Measurements from ENCODE around the gene VPS4A. TPM values are rescaled to one million over a fixed set of nuclear protein-coding genes. Genes with fewer than 3 reads are reported as not detected.

Gene VPS4A
- total and polyA plus RNA-seq, 11 donors: 24.8 to 47.0 (median 29.6) TPM

- Histone ChIP-seq H3K9me3 (no peaks in the 10 kb centered on the region), H3K4me1 (peaks cover 0 to 37% (median 18%) of the 10 kb centered on the region in 12 donors), H3K36me3 (peaks cover 0 to 76% (median 67%) of the 10 kb centered on the region in 9 donors), H3K4me3 (no peak overlapping the region), H3K27me3 (no peaks in the 10 kb centered on the region), H3K27ac (no peak overlapping the region)
- WGBS, 4 donors: 84 to 90% (median 85%) methylated on average over 29 to 30 of the region's 30 CpGs
- DNase-seq: no peak
- no peak for ATAC-seq
- intact Hi-C loops (cut with DNase I): no loop called here
- TF ChIP-seq POLR2A (IDR thresholded peaks at IDR 0.05) (no peak), CTCF (IDR thresholded peaks at IDR 0.05) (no peak)
Observed at GRCh38 chr16:69315486-69316311, 4.5 kb downstream of the VPS4A start.

DNA sequence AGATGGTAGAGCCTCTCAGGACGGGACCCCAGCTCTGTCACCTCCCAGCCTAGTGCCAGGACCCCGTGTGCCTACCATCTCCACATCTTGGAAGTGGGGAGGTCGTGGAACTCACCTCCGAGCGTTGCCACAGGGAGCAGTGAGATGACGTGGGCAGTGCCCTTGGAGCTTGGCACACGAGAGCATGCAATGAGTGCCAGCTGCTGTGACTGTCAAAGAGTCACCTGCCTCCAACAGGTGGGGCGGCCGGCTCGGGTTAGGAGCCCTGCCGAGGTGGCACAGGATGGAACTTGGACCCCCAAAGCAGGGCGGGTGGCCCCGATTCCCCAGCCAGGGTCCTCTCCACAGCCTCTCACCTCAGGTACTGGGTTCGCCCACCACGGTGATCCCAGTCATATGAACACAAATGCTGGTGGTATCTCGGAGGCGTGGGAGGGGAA lies 5.5 kb downstream of the VPS4A start:
- Histone ChIP-seq H3K27me3 (no peaks in the 10 kb centered on the region), H3K27ac (no peak overlapping the region), H3K36me3 (peaks cover 0 to 85% (median 76%) of the 10 kb centered on the region in 9 donors), H3K4me1 (peaks cover 0 to 35% (median 18%) of the 10 kb centered on the region in 12 donors), H3K4me3 (no peak overlapping the region), H3K9me3 (no peaks in the 10 kb centered on the region)
- no peak for DNase-seq
- 89 to 94% (median 94%) methylated on average over 13 to 17 of the region's 17 CpGs for WGBS, 4 donors
- intact Hi-C loops (cut with DNase I): no loop called here
- TF ChIP-seq POLR2A (IDR thresholded peaks at IDR 0.05): no peak
- no peak for TF ChIP-seq CTCF (IDR thresholded peaks at IDR 0.05)
- ATAC-seq: no peak

DNA sequence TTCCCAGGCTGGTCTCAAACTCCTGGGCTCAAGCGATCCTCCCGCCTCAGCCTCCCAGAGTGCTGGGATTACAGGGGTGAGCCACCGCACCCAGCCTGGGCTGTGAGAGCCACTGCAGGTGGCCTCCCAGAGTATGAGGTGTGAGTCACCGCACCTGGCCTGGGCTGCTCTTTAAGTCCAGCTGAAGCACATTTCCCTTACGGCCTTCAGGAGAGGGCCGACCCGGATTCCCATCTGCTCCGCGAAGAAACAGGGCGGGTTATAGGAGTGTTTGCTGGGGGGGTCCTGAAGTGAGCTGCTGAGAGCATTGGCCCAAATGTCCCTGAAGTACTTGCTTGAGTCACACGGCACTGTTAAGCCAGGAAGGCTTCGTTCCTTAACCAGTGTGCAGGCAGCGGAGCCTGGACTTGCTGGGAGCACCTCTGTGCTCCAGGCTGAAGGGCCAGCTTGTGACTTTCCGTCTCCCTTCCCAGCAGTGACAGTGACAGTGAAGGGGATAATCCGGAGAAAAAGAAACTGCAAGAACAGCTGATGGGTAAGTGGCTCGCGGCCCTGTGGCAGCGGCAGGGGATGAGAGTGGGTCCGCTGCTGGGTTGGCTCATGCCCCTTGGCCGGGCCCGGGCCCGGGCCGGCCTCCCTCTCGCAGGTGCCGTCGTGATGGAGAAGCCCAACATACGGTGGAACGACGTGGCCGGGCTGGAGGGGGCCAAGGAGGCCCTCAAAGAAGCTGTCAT lies 7.2 kb downstream of the VPS4A start:
- no peak overlapping the region for H3K27ac ChIP-seq
- no peaks in the 10 kb centered on the region for H3K9me3 ChIP-seq
- H3K27me3 ChIP-seq: no peaks in the 10 kb centered on the region
- DNase-seq (no peak), ATAC-seq (no peak)
- H3K4me3 ChIP-seq: no peak overlapping the region
- peaks cover 0 to 18% (median 2%) of the 10 kb centered on the region in 12 donors for H3K4me1 ChIP-seq
- 92 to 95% (median 95%) methylated on average over 29 to 30 of the region's 30 CpGs for WGBS, 4 donors
- H3K36me3 ChIP-seq: peaks cover 5 to 97% (median 92%) of the 10 kb centered on the region in 9 donors
- TF ChIP-seq POLR2A (IDR thresholded peaks at IDR 0.05) (no peak), CTCF (IDR thresholded peaks at IDR 0.05) (no peak)
- intact Hi-C loops (cut with DNase I): no loop called here

DNA sequence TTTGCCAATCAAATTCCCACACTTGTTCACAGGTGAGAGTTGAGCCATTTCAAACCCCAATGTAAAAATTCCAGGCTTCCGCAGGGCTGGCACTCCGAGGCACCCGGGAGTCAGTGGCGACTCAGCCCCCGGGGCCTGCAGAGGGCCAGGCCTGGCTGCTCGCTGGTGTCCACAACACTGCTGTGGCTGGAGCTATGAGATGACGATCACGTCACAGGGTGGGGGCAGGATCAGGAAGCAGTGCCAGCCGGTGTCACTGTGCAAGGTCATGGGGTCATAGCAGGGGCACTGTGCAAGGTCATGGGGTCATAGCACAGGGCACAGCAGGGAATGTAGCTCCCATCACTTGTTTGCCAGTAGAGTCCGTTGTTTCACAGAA lies 7.8 kb downstream of the VPS4A start:
- intact Hi-C loops (cut with DNase I): no loop called here
- peaks cover 0 to 18% (median under 1%) of the 10 kb centered on the region in 12 donors for H3K4me1 ChIP-seq
- TF ChIP-seq CTCF (IDR thresholded peaks at IDR 0.05): no peak
- no peak for TF ChIP-seq POLR2A (IDR thresholded peaks at IDR 0.05)
- ATAC-seq (no peak), DNase-seq (no peak)
- no peaks in the 10 kb centered on the region for H3K27me3 ChIP-seq
- no peaks in the 10 kb centered on the region for H3K9me3 ChIP-seq
- 78 to 86% (median 83%) methylated on average over 9 to 10 of the region's 10 CpGs for WGBS, 4 donors
- H3K36me3 ChIP-seq: peaks cover 5 to 100% (median 97%) of the 10 kb centered on the region in 9 donors
- H3K4me3 ChIP-seq: no peak overlapping the region
- H3K27ac ChIP-seq: no peak overlapping the region

Data from heart left ventricle (tissue), 16 donors.